ENCODE results near the gene SIRT3. TPM values are rescaled to one million over a fixed set of nuclear protein-coding genes. Genes with fewer than 3 reads are reported as not detected.

Gene SIRT3
- total and polyA plus RNA-seq, 3 experiments from 2014 or later = 12.2 to 14.8 (median 13.6) TPM

DNA sequence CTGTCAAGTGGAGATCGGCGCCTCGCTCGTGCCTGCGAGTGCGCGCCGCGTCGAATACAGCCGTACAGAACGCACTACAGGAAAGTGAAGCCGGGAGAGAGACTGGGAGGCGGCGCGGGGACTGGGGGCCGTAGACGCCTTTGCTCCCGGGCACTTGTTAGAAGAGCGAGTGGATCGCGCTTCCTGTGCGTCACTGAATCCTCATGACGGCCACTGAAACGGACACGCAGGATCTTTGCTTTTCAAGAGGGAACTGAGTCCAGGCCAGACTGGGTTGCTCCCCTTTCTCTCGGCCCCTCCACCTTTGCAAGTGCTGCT is 28.3 kb downstream of the SIRT3 start:
- peak overlapping the region; percentile 95 to 100 (median 98) for H3K4me3 Mint-ChIP-seq
- Histone ChIP-seq H3K27me3 (ENCODE audit: insufficient read depth, low read length, poor library complexity, severe bottlenecking) (no peaks in the 10 kb centered on the region), H3K4me1 (ENCODE audit: insufficient read depth, low read length) (peaks cover 54% of the 10 kb centered on the region), H3K9me3 (ENCODE audit: low read length) (no peaks in the 10 kb centered on the region), H3K27ac (ENCODE audit: low read depth, low read length) (peak overlapping the region; percentile 93), H3K36me3 (ENCODE audit: insufficient read depth, low read length) (peaks cover 67% of the 10 kb centered on the region), H3K4me3 (ENCODE audit: low read length) (peak overlapping the region; percentile 80)
- no peak for DNase-seq
- H3K9me3 Mint-ChIP-seq = peaks cover 0 to 3% (median 0%) of the 10 kb centered on the region in 5 donors
- H3K36me3 Mint-ChIP-seq = peaks cover 0 to 83% (median 0%) of the 10 kb centered on the region in 3 donors
- peak overlapping the region; percentile 99 to 100 (median 100) for H3K27ac Mint-ChIP-seq
- H3K4me1 Mint-ChIP-seq = peaks cover 45 to 72% (median 50%) of the 10 kb centered on the region in 3 donors
- CTCF ChIA-PET = interaction anchor here (0.9 to 2.5 kb wide), 8 partner anchors 29 to 244 kb away, joined by 4 to 10 read pairs (median 6); partner anchors contain the start of genes PSMD13, PTDSS2 and SIRT3
- peaks cover 0 to 8% of the 10 kb centered on the region in 2 donors for H3K27me3 Mint-ChIP-seq
- POLR2A ChIA-PET = interaction anchor here (0.7 to 2.8 kb wide), 26 partner anchors 9 to 611 kb away, joined by 3 to 28 read pairs (median 6); partner anchors contain the start of genes ANO9, PGGHG, PHRF1 and PNPLA2

DNA sequence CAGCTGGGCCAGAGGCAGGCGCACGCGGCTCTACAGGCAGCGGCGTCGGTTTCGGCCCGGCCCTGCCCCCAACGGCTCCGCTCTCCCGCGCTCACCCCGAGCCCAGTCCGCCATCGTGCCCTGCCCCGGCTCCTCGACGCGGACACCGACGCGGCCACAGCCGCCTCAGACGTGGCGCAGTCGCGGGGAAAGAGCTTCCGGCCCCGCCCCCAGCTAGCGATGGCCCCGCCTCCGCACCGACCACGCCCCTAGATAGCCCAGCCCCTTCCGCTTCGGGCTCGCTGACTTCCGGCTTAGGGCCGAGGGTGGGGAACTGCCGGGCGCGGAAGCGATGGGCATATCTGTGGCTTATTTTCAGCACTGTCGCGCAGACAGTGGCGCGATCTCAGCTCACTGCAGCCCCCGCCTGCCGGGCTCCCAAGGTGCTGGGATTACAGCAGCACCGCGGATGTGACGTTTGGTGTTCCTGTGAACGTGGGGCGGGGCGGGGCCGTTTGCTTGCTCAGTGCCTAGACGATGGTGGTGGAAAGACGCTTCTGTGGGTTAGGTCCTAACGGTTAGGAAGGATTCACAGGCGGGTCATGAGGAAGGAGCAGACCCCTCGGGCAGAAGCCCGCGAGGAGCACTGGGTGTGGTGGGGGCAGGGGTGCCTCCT is 28.8 kb downstream of the SIRT3 start, which contains the start of the genes BET1L and RIC8A:
TSS of gene BET1L (minus strand) at position 192 of the 655 bp plus-strand sequence. CDS start at position 114, 78 bp downstream.
TSS of gene RIC8A (plus strand) at position 501 of the 655 bp plus-strand sequence. CDS start 1,147 bp downstream, outside the sequence.
- H3K4me1 ChIP-seq (ENCODE audit: insufficient read depth, low read length) = peaks cover 58% of the 10 kb centered on the region
- CTCF ChIA-PET = interaction anchor here (0.8 to 2.5 kb wide), 15 partner anchors 9 to 312 kb away, joined by 3 to 10 read pairs (median 4); partner anchors contain the start of genes PSMD13, PTDSS2 and SIRT3
- peaks cover 0 to 83% (median 0%) of the 10 kb centered on the region in 3 donors for H3K36me3 Mint-ChIP-seq

GRCh38 chr11:206526-207207 is 29.5 kb downstream of the SIRT3 start:
- H3K4me3 ChIP-seq (ENCODE audit: low read length) = peak overlapping the region; percentile 83
- ChIA-PET CTCF (interaction anchor here (0.8 to 2.5 kb wide), 16 partner anchors 9 to 312 kb away, joined by 3 to 10 read pairs (median 4); partner anchors contain the start of genes PSMD13, PTDSS2 and SIRT3), POLR2A (interaction anchor here (0.6 to 2.8 kb wide), 21 partner anchors 9 to 370 kb away, joined by 3 to 28 read pairs (median 7); partner anchors contain the start of genes PGGHG, PHRF1, PSMD13 and PTDSS2)
- H3K36me3 ChIP-seq (ENCODE audit: insufficient read depth, low read length) = peaks cover 55% of the 10 kb centered on the region
- H3K9me3 ChIP-seq (ENCODE audit: low read length) = no peaks in the 10 kb centered on the region
- peak overlapping the region; percentile 95 to 100 (median 98) for H3K4me3 Mint-ChIP-seq
- peaks cover 0 to 8% of the 10 kb centered on the region in 2 donors for H3K27me3 Mint-ChIP-seq
- H3K27ac Mint-ChIP-seq = peak overlapping the region; percentile 97 to 100 (median 99)
- peaks cover 65% of the 10 kb centered on the region for H3K4me1 ChIP-seq (ENCODE audit: insufficient read depth, low read length)
- H3K4me1 Mint-ChIP-seq = peaks cover 53 to 83% (median 59%) of the 10 kb centered on the region in 3 donors
- H3K36me3 Mint-ChIP-seq = peaks cover 0 to 81% (median 0%) of the 10 kb centered on the region in 3 donors
- no peaks in the 10 kb centered on the region for H3K27me3 ChIP-seq (ENCODE audit: insufficient read depth, low read length, poor library complexity, severe bottlenecking)
- H3K9me3 Mint-ChIP-seq = peaks cover 0 to 3% (median 0%) of the 10 kb centered on the region in 5 donors
- DNase-seq = no peak
- peak overlapping the region; percentile 93 for H3K27ac ChIP-seq (ENCODE audit: low read depth, low read length)

More for the DNA sequence above, 28.8 kb downstream of the SIRT3 start, which contains the start of the genes BET1L and RIC8A:
- H3K27me3 Mint-ChIP-seq = peaks cover 0 to 8% of the 10 kb centered on the region in 2 donors
- Histone ChIP-seq H3K9me3 (ENCODE audit: low read length) (no peaks in the 10 kb centered on the region), H3K27me3 (ENCODE audit: insufficient read depth, low read length, poor library complexity, severe bottlenecking) (no peaks in the 10 kb centered on the region), H3K4me3 (ENCODE audit: low read length) (peak within 1 kb of the TSS; percentile 83), H3K36me3 (ENCODE audit: insufficient read depth, low read length) (peaks cover 62% of the 10 kb centered on the region), H3K27ac (ENCODE audit: low read depth, low read length) (peak within 1 kb of the TSS; percentile 93)
- peaks cover 0 to 3% (median 0%) of the 10 kb centered on the region in 5 donors for H3K9me3 Mint-ChIP-seq
- peak within 1 kb of the TSS; percentile 95 to 100 (median 98) for H3K4me3 Mint-ChIP-seq
- H3K4me1 Mint-ChIP-seq = peaks cover 48 to 76% (median 55%) of the 10 kb centered on the region in 3 donors
- POLR2A ChIA-PET = interaction anchor here (0.6 to 2.8 kb wide), 27 partner anchors 9 to 612 kb away, joined by 3 to 28 read pairs (median 6); partner anchors contain the start of genes ANO9, PGGHG, PHRF1 and PNPLA2
- DNase-seq = peak; percentile 96 to 99 (median 97)
- H3K27ac Mint-ChIP-seq = peak within 1 kb of the TSS; percentile 99 to 100 (median 100)

- ChIA-PET POLR2A (interaction anchor here (1.1 to 2.6 kb wide), 7 partner anchors 29 to 301 kb away, joined by 3 to 28 read pairs (median 18); partner anchors contain the start of genes PTDSS2 and RNH1), CTCF (interaction anchor here (1.3 to 2.5 kb wide), 4 partner anchors 28 to 150 kb away, joined by 3 to 8 read pairs (median 5); partner anchors contain the start of genes PSMD13 and SIRT3)
- H3K27ac Mint-ChIP-seq = peak overlapping the region; percentile 93 to 100 (median 98)
- no peak for DNase-seq
- H3K4me3 Mint-ChIP-seq = peak overlapping the region; percentile 95 to 100 (median 98)
- H3K27ac ChIP-seq (ENCODE audit: low read depth, low read length) = peak overlapping the region; percentile 93
- peaks cover 53 to 82% (median 58%) of the 10 kb centered on the region in 3 donors for H3K4me1 Mint-ChIP-seq
- H3K4me3 ChIP-seq (ENCODE audit: low read length) = peak overlapping the region; percentile 83
- peaks cover 0 to 79% (median 0%) of the 10 kb centered on the region in 3 donors for H3K36me3 Mint-ChIP-seq
- H3K36me3 ChIP-seq (ENCODE audit: insufficient read depth, low read length) = peaks cover 48% of the 10 kb centered on the region
- H3K27me3 Mint-ChIP-seq = peaks cover 0 to 8% of the 10 kb centered on the region in 2 donors
- H3K9me3 ChIP-seq (ENCODE audit: low read length) = no peaks in the 10 kb centered on the region
- H3K4me1 ChIP-seq (ENCODE audit: insufficient read depth, low read length) = peaks cover 69% of the 10 kb centered on the region
- peaks cover 0 to 3% (median 0%) of the 10 kb centered on the region in 5 donors for H3K9me3 Mint-ChIP-seq
- H3K27me3 ChIP-seq (ENCODE audit: insufficient read depth, low read length, poor library complexity, severe bottlenecking) = no peaks in the 10 kb centered on the region
Measured at GRCh38 chr11:206002-206384, 30.1 kb downstream of the SIRT3 start.

DNA sequence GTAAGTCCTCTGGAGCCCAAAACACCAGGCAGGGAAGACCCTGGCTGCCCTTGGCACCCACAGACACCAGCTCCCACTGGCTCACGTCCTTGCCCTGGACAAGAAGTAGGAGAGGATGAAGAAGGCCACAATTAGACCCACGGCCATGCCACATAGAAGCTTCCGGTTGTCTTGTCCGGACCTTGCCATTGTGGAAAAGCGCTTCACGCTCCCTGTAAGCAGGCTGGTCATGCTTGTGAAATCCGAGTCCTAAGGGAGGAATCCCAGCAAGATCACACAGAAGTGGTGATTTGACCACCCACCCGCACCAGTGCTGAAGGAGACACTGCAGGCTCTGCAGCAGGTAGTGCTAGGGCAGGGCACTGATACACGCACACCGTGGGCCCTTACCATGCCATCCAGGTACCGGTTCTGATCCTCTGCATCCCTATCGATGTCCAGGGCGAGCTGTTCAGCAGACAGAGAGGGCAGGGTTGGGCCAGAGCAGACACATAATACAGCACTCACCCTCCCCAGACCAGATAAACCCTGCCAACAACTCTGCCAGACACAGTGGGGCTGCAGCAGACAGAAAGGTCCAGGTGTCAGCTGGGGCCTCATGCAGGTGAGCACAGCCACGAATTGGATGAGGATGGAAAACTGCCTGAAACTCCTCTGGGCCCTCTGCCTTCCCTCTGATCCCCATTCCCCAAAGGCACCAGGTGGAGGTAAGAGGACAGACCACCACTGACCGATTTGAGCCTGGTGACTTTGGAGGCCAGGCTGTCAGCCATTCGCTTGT is 30.7 kb downstream of the SIRT3 start:
- Histone ChIP-seq H3K4me1 (ENCODE audit: insufficient read depth, low read length) (peaks cover 65% of the 10 kb centered on the region), H3K9me3 (ENCODE audit: low read length) (no peaks in the 10 kb centered on the region), H3K4me3 (ENCODE audit: low read length) (peak overlapping the region; percentile 83), H3K36me3 (ENCODE audit: insufficient read depth, low read length) (peaks cover 43% of the 10 kb centered on the region), H3K27ac (ENCODE audit: low read depth, low read length) (peak overlapping the region; percentile 93), H3K27me3 (ENCODE audit: insufficient read depth, low read length, poor library complexity, severe bottlenecking) (no peaks in the 10 kb centered on the region)
- Mint-ChIP-seq H3K4me1 (peaks cover 51 to 76% (median 56%) of the 10 kb centered on the region in 3 donors), H3K27me3 (peaks cover 0 to 8% of the 10 kb centered on the region in 2 donors), H3K4me3 (peak overlapping the region; percentile 95 to 100 (median 98)), H3K27ac (peak overlapping the region in 7 of 8 donors; percentile 93 to 100 (median 98)), H3K36me3 (peaks cover 0 to 79% (median 0%) of the 10 kb centered on the region in 3 donors), H3K9me3 (peaks cover 0 to 3% (median 0%) of the 10 kb centered on the region in 5 donors)
- POLR2A ChIA-PET = interaction anchor here (0.7 to 2.3 kb wide), 5 partner anchors 30 to 301 kb away, joined by 3 to 26 read pairs (median 8); partner anchors contain the start of genes PTDSS2 and RNH1
- CTCF ChIA-PET = interaction anchor here (0.6 to 1.3 kb wide), 2 partner anchors 107 to 150 kb away, joined by 3 read pairs; no protein-coding TSS in a partner anchor
- no peak for DNase-seq

DNA sequence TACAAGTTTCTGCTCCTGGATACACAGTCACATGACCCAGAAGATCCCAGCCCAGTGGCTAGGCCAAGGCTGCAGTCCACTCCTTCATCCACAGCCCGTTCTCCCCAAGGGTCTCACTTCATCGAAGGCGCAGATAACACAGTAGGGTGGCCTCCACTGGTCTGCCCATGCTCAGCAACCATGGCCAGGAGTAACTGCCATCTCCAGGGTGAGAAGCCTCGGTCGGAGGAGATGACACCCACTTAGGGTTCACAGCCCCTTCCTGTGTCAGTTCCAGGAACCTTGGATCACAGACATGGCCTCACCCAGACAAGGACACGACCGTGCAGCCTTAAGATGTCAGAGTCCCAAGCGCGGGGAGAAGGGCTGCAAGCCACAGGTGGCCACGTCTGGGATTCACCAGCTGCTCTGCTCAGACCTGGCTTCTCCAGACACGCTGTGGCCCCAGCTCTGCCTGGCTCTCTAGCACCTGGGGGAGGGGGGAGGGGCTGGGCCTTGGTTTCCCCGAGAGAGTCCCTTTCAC is 31.5 kb downstream of the SIRT3 start:
- H3K36me3 Mint-ChIP-seq = peaks cover 0 to 74% (median 0%) of the 10 kb centered on the region in 3 donors
- no peak for DNase-seq
- Histone ChIP-seq H3K27ac (ENCODE audit: low read depth, low read length) (no peak overlapping the region), H3K36me3 (ENCODE audit: insufficient read depth, low read length) (peaks cover 35% of the 10 kb centered on the region), H3K9me3 (ENCODE audit: low read length) (no peaks in the 10 kb centered on the region), H3K27me3 (ENCODE audit: insufficient read depth, low read length, poor library complexity, severe bottlenecking) (no peaks in the 10 kb centered on the region), H3K4me1 (ENCODE audit: insufficient read depth, low read length) (peaks cover 57% of the 10 kb centered on the region), H3K4me3 (ENCODE audit: low read length) (no peak overlapping the region)
- ChIA-PET POLR2A (no interaction called here), CTCF (interaction anchor here (0.6 kb wide), 1 partner anchor 108 kb away, joined by 3 read pairs; no protein-coding TSS in a partner anchor)
- H3K27ac Mint-ChIP-seq = peak overlapping the region in 6 of 8 donors; percentile 32 to 87 (median 64)
- peak overlapping the region in 5 of 7 donors; percentile 11 to 66 (median 34) for H3K4me3 Mint-ChIP-seq
- peaks cover 46 to 69% (median 48%) of the 10 kb centered on the region in 3 donors for H3K4me1 Mint-ChIP-seq
- H3K9me3 Mint-ChIP-seq = peaks cover 0 to 3% (median 0%) of the 10 kb centered on the region in 5 donors
- H3K27me3 Mint-ChIP-seq = peaks cover 0 to 8% of the 10 kb centered on the region in 2 donors

All from CD8-positive, alpha-beta memory T cell (primary cell).